Smooth muscle cell (in vitro differentiated cells): ENCODE data around the gene SLC7A9. TPM values are rescaled to one million over a fixed set of nuclear protein-coding genes. Genes with fewer than 3 reads are reported as not detected.

ENCODE experiments used
- DNase-seq: peaks from one replicate; lab custom pipeline; 2025; ENCODE audit not compliant: unreplicated experiment; lab: John Stamatoyannopoulos, UW
- H2AFZ ChIP-seq: fragments of 200-600 bp; sonication (generic); 2 replicates; pipeline ENCODE4 v1.6.0; 2016; ENCODE audit warnings: antibody characterized with exemption, low read depth, mild to moderate bottlenecking
- H3F3A ChIP-seq: fragments of 200-600 bp; sonication (generic); 2 replicates; pipeline ENCODE4 v1.6.0; 2017; ENCODE audit warnings: antibody characterized with exemption, low read depth
- H3K27ac ChIP-seq: fragments of 200-600 bp; sonication (generic); 2 replicates; pipeline ENCODE4 v1.5.1; 2016; ENCODE audit warnings: low read depth, mild to moderate bottlenecking
- H3K27me3 ChIP-seq: fragments of 200-600 bp; sonication (generic); 2 replicates; pipeline ENCODE4 v1.6.1; 2016; ENCODE audit warnings: low read depth, mild to moderate bottlenecking
- H3K36me3 ChIP-seq: fragments of 200-600 bp; sonication (generic); 2 replicates; pipeline ENCODE4 v1.5.1; 2016; ENCODE audit warnings: low read depth
- H3K4me1 ChIP-seq: fragments of 200-600 bp; sonication (generic); 2 replicates; pipeline ENCODE4 v1.5.1; 2016; ENCODE audit warnings: low read depth
- H3K4me2 ChIP-seq: fragments of 200-600 bp; sonication (generic); 2 replicates; pipeline ENCODE4 v1.6.0; 2016; ENCODE audit warnings: mild to moderate bottlenecking
- H3K4me3 ChIP-seq: fragments of 200-600 bp; sonication (generic); 2 replicates; pipeline ENCODE4 v1.5.1; 2016; ENCODE audit warnings: mild to moderate bottlenecking
- H3K79me2 ChIP-seq: fragments of 200-600 bp; sonication (generic); 2 replicates; pipeline ENCODE4 v1.6.0; 2016; ENCODE audit warnings: low read depth, mild to moderate bottlenecking
- H3K9ac ChIP-seq: fragments of 200-600 bp; sonication (generic); 2 replicates; pipeline ENCODE4 v1.6.0; 2016; ENCODE audit warnings: low read depth
- H3K9me3 ChIP-seq: fragments of 200-600 bp; sonication (generic); replicated peaks from 2 replicates; pipeline ENCODE4 v1.5.1; 2016; ENCODE audit warnings: low read depth
- H4K20me1 ChIP-seq: fragments of 200-600 bp; sonication (generic); 2 replicates; pipeline ENCODE4 v1.6.0; 2016; ENCODE audit warnings: low read depth
- WGBS: methylation state at CpG from one replicate; pipeline ENCODE4 v1.1.7; 2016; ENCODE audit warnings: low lambda C conversion rate; 5-methylcytosine and 5-hydroxymethylcytosine counted together
- polyA plus RNA-seq: library from polyadenylated mRNA; unstranded; fragments of >200 nt; fragmentation: Nextera tagmentation; extraction: Ambion mirVana; gene quantifications from 2 replicates; pipeline ENCODE4 v1.2.1, GENCODE V29; 2016
- total RNA-seq: library from RNA; depleted of rRNA; stranded (reverse); fragments of >200 nt; gene quantifications from 2 replicates; pipeline ENCODE4 v1.2.3, GENCODE V29; 2014
- TF ChIP-seq, protein P1 (sequence below): fragments of 200-600 bp; sonication (generic); IDR thresholded peaks from 2 replicates; pipeline ENCODE4 v1.5.1; 2017; ENCODE audit warnings: borderline replicate concordance, mild to moderate bottlenecking, antibody characterized with exemption; ENCODE audit not compliant: insufficient read depth, poor library complexity, severe bottlenecking

The SLC7A9 gene
- total RNA-seq (not detected in 2 replicates), polyA plus RNA-seq (0.21 and 0.24 TPM in 2 replicates)

DNA sequence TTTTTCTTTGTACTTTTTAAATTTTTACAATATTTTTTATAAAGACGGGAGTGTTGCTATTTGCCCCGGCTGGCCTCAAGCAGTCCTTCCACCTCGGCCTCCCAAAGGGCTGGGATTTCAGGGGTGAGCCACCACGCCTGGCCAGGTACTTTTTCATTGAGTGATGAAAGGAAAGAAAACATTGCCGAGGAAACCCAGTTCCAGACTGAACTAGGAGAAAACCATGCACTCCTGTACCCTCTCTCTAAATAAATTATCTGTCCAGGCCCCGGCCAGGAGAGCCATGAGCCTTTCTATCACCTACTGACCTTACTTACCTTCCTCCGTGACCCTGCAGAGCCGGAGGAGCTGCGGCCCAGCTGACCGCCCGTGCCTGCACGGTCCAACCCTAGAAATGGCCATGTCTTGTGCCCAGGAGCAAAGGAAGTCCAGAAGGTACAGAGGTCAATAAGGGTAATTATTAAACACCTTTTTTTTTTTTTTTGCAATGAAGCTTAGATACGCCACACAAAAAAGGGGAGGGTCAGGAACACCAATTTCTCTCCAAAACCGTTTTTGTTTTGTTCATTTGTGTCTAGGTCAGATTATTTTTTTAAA lies at the start of gene SLC7A9:
Gene SLC7A9, minus strand, starts transcription at position 399 of the 597 bp plus-strand sequence. CDS start 1,233 bp downstream, outside the sequence.
- no peaks in the 10 kb centered on the region for H3K9me3 ChIP-seq
- no peak within 1 kb of the TSS for H3K9ac ChIP-seq
- TF ChIP-seq, protein P1, sequence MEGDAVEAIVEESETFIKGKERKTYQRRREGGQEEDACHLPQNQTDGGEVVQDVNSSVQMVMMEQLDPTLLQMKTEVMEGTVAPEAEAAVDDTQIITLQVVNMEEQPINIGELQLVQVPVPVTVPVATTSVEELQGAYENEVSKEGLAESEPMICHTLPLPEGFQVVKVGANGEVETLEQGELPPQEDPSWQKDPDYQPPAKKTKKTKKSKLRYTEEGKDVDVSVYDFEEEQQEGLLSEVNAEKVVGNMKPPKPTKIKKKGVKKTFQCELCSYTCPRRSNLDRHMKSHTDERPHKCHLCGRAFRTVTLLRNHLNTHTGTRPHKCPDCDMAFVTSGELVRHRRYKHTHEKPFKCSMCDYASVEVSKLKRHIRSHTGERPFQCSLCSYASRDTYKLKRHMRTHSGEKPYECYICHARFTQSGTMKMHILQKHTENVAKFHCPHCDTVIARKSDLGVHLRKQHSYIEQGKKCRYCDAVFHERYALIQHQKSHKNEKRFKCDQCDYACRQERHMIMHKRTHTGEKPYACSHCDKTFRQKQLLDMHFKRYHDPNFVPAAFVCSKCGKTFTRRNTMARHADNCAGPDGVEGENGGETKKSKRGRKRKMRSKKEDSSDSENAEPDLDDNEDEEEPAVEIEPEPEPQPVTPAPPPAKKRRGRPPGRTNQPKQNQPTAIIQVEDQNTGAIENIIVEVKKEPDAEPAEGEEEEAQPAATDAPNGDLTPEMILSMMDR, result no peak
- H3K79me2 ChIP-seq, result no peaks in the 10 kb centered on the region
- 90% methylated on average over 14 of the region's 14 CpGs for WGBS
- no peaks in the 10 kb centered on the region for H3K36me3 ChIP-seq
- no peak for DNase-seq
- no peak within 1 kb of the TSS for H3K4me2 ChIP-seq
- no peak within 1 kb of the TSS for H2AFZ ChIP-seq
- H3F3A ChIP-seq, result no peaks in the 10 kb centered on the region
- no peak within 1 kb of the TSS for H3K27ac ChIP-seq
- no peak within 1 kb of the TSS for H3K4me3 ChIP-seq
- H3K27me3 ChIP-seq, result no peaks in the 10 kb centered on the region
- no peaks in the 10 kb centered on the region for H3K4me1 ChIP-seq
- H4K20me1 ChIP-seq, result no peaks in the 10 kb centered on the region

DNA sequence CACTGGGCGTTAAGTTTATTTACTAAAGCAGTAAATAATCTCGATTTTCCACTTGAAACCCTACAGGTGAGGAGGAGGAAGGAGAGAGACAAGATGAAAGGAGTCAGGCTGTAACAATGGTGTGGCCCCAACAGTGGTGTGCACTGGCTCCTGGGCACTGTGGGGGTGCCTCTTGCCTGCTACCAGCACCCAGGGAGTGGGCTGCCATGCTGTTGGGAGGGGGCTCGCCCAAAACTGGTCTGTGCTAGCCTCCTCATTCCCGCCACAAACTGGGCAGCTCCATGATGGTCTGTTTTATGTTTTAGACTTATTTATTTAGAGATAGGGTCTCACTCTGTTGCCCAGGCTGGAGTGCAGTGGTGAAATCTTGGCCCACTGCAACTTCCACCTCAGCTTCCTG lies 49.8 kb upstream of the SLC7A9 start:
- Histone ChIP-seq H2AFZ (no peak overlapping the region), H3K4me2 (no peak overlapping the region), H3F3A (peaks cover 2% of the 10 kb centered on the region), H3K36me3 (no peaks in the 10 kb centered on the region), H3K4me3 (no peak overlapping the region), H3K4me1 (no peaks in the 10 kb centered on the region), H3K79me2 (no peaks in the 10 kb centered on the region), H4K20me1 (no peaks in the 10 kb centered on the region), H3K27me3 (no peaks in the 10 kb centered on the region), H3K9ac (no peak overlapping the region), H3K9me3 (no peaks in the 10 kb centered on the region), H3K27ac (no peak overlapping the region)
- 94% methylated on average over 4 of the region's 4 CpGs for WGBS
- no peak for DNase-seq
- TF ChIP-seq, protein P1, result no peak

DNA sequence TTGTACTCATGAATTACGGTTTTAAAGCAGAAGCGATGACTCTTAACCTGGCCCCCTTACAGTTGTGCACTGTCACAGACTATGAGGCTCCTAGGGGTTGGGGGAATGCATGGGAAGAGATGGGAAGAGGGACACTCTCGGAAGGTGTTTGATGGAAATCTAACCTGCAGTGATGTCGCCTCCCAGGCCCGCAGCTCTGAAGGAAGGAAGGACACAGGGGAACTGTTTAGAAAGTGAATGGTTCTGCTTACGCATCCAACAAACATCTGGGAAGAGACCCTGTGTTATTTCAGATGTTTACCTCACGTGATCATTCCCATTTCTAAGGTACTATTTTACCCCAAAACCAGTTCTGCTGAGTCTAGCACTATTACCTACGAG lies 48.0 kb upstream of the SLC7A9 start:
- Histone ChIP-seq H3K4me1 (no peaks in the 10 kb centered on the region), H3K27ac (no peak overlapping the region), H3K36me3 (no peaks in the 10 kb centered on the region), H3K4me2 (no peak overlapping the region), H4K20me1 (no peaks in the 10 kb centered on the region), H3F3A (no peaks in the 10 kb centered on the region), H3K79me2 (no peaks in the 10 kb centered on the region), H3K9ac (no peak overlapping the region), H3K4me3 (no peak overlapping the region), H3K9me3 (no peaks in the 10 kb centered on the region), H3K27me3 (no peaks in the 10 kb centered on the region), H2AFZ (no peak overlapping the region)
- WGBS, result 89% methylated on average over 8 of the region's 8 CpGs
- TF ChIP-seq, protein P1, result no peak
- no peak for DNase-seq
